ENCODE data around the gene LRRC3B.

The LRRC3B gene

GRCh38 chr3:26634601-26635000 lies 12.0 kb downstream of the LRRC3B start:
- no peak for DNase-seq

- no peak for DNase-seq
Measured at GRCh38 chr3:26636096-26636727, 13.6 kb downstream of the LRRC3B start.

GRCh38 chr3:26637698-26638097 lies 15.1 kb downstream of the LRRC3B start:
- no peak for DNase-seq

GRCh38 chr3:26638113-26638512 lies 15.5 kb downstream of the LRRC3B start:
- no peak for DNase-seq

GRCh38 chr3:26639339-26639738 lies 16.8 kb downstream of the LRRC3B start:
- no peak for DNase-seq

GRCh38 chr3:26647078-26647477 lies 24.5 kb downstream of the LRRC3B start:
- no peak for DNase-seq

GRCh38 chr3:26648461-26648860 lies 25.9 kb downstream of the LRRC3B start:
- no peak for DNase-seq

GRCh38 chr3:26652164-26652563 lies 29.6 kb downstream of the LRRC3B start:
- no peak for DNase-seq

- DNase-seq, result no peak
Measured at GRCh38 chr3:26653811-26654425, 31.3 kb downstream of the LRRC3B start.

- no peak for DNase-seq
Measured at GRCh38 chr3:26655231-26655630, 32.7 kb downstream of the LRRC3B start.

- no peak for DNase-seq
Measured at GRCh38 chr3:26657348-26657976, 34.9 kb downstream of the LRRC3B start.

GRCh38 chr3:26668171-26668570 lies 45.6 kb downstream of the LRRC3B start:
- DNase-seq, result no peak

- no peak for DNase-seq
Measured at GRCh38 chr3:26668696-26669095, 46.1 kb downstream of the LRRC3B start.

GRCh38 chr3:26675336-26675735 lies 52.8 kb downstream of the LRRC3B start:
- DNase-seq, result no peak

- DNase-seq, result no peak
Measured at GRCh38 chr3:26681632-26682031, 59.1 kb downstream of the LRRC3B start.

- no peak for DNase-seq
Measured at GRCh38 chr3:26682406-26682805, 59.8 kb downstream of the LRRC3B start.

- DNase-seq, result no peak
Measured at GRCh38 chr3:26683902-26684301, 61.3 kb downstream of the LRRC3B start.

GRCh38 chr3:26687466-26687865 lies 64.9 kb downstream of the LRRC3B start:
- no peak for DNase-seq

GRCh38 chr3:26699553-26699952 lies 77.0 kb downstream of the LRRC3B start:
- DNase-seq, result no peak

- DNase-seq, result no peak
Measured at GRCh38 chr3:26703519-26703918, 80.9 kb downstream of the LRRC3B start.

GRCh38 chr3:26704736-26705135 lies 82.2 kb downstream of the LRRC3B start:
- DNase-seq, result no peak

- no peak for DNase-seq
Measured at GRCh38 chr3:26708501-26708900, 85.9 kb downstream of the LRRC3B start.

- DNase-seq, result no peak
Measured at GRCh38 chr3:26712211-26713026, 89.8 kb downstream of the LRRC3B start.

GRCh38 chr3:26713091-26713490 lies 90.5 kb downstream of the LRRC3B start:
- DNase-seq, result no peak
